Cerebellar nuclear complex (tissue), 1 donor: ENCODE results near the gene CCDC6.
A peak's percentile ranks its signal among the peaks of the same experiment; 100 is the strongest.
"Not testable (repeated sequence)": the region's sequence is repeated elsewhere in the genome, so short reads cannot be mapped to it uniquely, and the experiment has no call there.

Experiments
- DNase-seq, 2 experiments: peaks; one replicate each; lab custom pipeline; 2025; lab: John Stamatoyannopoulos, UW

The CCDC6 gene

DNA sequence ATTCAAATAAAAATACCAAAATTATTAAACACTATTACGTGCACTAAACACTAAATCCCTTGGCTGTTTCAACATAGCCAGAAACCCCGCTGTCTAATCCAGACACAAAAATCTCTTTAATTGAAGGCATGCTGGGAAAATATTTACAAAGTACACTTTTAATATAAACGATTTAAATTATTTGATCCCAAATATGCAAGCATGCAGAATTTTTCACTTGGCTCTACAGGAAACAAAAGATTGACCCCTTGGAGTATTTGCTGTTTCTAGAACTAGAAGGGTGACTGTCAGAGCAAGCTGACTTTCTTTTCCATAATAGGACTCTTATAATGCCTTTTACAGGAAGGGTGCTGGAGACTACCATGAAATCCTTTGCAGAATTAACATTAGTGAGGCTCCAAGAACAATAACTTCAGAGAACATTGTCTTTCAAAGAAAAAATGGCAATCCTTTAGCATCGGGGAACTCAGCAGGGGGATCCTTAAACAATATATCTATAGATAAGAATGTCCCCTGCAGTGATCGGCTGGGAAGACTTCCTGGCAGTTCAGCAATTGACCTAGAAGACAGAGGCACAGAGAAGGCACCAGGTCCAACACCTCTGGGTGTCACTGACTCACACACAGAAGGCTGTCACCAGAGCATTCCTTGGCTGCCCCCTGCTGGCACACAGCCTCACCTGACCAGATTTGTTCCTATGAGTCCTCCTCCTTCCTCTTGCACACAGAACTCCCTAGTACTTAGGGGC lies 97.3 kb downstream of the CCDC6 start:
- peak in 1 of 2 experiments; percentile 27 for DNase-seq

DNA sequence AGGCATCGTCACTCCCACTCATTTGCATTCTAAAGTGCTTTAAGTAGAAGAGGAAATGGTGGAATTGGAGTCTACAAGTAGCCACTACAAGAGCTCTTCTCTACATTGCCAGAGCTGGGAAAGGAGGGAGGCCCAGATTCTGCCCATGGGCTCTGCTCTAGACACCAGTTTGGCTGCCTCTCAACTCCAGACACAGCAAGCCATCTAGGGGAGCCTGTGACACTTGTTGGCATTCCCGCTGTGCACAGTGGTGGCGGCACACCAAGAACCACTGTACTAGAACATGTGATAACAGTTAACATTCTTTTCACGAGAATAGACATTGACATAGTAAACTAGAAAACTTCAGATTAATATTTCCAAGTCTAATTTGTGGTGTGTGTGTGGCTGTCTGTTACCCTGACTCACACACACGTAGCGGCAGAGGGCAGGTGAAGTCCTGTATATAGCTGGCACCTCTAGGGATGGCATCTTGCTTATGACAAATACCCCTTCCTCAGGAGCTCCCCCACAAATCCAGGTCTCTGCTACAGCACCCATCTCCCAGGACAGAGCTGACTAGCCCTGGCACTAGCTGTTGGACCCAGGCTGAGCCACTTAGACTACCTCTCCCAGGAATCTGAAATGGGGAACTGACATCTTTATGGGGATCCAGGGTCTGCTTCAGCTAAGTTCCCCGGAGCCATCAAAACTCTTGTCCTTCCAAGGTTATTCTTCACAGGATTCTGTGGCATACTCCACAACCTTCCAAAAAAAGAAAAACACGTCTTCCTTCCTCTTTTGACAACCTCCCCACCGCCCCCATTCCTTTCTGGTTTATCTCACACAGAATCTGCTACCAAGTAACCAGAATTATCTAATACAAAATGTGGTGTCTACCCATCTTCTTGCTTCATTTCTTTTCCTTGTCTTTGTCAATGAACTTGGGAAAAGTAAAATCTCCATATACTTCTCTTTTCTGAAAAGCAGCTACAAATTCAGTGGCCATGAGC lies 98.4 kb downstream of the CCDC6 start:
- no peak for DNase-seq

DNA sequence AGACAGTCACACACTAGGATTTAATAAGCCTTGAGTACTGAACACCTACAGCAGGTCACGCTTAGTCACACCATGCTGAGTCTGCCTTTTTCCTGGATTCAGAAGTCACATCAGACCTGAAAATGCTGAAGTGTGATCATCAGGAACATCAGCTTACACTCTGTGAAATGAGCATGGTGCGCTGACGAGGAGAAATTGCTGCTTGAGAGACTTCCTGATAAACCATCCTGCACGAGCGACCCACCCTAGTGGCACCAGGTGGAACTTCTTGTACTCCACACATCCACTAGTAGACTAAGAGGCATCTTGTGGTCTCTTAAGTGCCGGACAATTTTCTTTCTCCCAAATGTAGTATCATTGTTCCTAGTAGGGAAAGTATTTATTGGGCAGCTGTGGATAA lies 101.3 kb downstream of the CCDC6 start:
- DNase-seq = no peak

DNA sequence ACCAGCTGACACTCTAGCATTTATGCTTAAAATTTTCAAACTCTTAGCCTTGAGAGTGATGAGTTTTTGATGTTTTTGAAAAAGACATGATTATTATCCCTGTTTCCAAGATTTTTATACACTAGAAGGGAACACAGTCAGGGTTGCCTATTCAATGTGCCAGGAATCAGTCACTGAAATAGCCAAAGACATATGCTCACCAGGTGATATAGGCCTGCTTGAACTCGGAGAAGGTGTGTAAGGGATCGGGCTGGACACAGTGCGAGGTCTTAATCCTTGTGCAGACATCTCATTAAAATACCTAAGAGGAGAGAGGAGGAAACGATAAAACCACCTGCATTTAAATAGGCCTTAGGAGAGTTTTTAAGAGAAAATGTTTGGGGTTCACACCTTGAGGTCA lies 102.1 kb downstream of the CCDC6 start:
- DNase-seq = no peak

DNA sequence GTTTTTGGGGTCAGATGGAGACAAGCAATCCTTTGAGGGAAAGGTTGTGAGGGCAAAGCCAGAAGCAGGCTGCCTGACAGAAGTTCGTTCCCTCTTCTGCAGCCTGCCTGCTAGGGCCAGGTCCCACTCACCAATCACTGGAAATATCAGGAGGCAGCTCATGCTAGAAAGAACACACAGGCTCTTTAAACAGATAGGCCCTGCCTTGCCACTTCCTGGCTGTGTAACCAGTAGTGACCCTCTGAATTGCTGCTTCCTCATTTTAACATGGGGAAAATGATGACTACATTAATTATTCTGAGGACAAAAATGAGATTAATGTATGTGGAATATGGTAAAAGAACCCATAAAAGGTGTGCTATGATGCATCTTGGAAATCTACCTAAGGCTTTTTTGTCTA lies 102.6 kb downstream of the CCDC6 start:
- DNase-seq = no peak

DNA sequence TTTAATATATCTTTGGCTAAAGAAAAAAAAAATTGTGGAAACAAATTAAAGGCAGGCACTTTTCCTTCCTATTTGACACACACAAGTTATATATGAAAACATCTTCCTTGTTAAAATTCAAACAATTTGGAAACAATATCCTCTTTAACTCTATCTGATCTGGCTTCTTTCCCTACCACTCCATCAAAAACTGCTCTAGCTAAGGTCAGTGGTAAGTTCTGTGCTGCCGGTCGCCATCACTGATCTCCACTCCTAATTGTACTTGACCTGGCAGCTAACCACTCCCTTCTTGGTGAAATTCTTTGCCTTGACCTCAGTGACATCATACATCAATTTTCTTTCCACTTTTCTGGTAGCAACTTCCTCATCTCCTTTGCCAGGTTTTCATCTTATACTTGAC lies 105.2 kb downstream of the CCDC6 start:
- no peak for DNase-seq

DNA sequence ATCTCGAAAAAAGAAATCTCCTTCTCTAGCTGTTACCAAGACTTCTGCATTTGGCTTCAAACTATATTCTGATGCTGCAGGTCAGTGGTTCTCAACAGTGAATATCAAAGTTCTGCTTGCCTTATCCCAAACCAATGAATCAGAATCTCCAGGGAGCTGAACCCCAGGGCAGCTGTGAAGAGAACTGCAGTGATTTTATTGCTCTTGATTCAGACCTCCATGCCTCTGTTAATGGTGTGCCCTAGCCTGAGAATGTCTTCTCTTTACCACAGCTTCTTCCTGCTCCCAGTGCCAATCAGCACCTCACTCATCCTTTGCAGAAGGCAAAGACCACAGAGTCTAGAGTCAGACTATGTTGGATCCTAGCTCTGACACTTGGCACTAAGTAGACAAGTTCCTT lies 106.9 kb downstream of the CCDC6 start:
- DNase-seq = no peak

DNA sequence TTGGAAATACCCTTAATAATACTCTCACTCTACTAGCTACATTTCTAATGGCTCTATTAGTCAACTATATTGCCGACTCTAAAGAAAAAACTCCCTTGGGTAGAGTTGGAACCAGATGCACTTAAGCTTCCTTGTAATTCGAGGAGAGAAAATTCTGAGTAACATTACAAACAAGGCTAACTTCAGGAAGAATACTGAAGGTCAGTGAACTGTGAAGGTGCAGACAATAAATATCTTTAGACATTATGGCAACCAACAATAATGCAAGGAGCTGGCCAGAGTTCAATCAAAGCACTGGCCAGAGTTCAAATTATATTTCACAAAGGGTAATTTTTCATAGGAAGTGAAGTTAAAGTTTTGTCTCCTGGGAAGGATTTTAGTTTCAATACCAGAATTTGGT lies 112.4 kb downstream of the CCDC6 start:
- no peak for DNase-seq

DNA sequence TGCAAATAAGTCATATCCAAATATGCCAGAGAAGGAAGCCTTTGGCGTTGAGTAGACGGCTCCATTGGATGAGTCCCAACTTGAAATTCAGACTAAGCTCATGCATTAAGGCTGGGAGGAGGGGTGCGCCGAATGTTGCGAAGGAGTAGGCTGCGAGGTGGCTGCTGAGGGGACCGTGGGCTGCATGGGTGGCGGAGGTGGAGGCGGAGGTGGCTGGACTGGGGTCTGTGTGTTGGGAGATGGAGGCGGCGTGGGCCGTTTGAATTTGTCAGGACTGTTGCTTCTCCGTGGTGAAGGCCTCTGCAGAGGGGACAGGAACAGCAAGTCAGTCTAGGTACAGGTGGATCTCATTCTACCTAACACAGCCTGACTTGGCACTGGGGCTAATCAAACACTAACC lies 113.5 kb downstream of the CCDC6 start:
- DNase-seq = no peak

DNA sequence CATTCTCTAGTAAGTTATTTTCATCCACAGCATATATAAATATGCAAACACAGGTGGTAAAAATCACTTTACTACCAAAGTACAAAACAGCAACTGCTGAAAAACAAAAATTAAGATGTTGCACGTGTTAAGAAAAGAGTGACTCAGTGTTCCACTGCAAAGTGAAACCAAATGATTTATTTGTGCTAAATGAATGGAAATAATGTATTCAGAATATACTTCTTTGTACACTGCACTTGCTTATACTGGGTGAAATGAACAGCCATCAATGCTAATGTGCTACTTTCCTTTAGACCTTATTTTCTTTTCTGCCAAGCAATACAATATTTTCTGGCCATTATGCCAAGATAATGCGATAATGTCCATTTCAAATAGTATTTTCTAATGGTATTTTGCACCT lies 114.8 kb downstream of the CCDC6 start:
- no peak for DNase-seq

DNA sequence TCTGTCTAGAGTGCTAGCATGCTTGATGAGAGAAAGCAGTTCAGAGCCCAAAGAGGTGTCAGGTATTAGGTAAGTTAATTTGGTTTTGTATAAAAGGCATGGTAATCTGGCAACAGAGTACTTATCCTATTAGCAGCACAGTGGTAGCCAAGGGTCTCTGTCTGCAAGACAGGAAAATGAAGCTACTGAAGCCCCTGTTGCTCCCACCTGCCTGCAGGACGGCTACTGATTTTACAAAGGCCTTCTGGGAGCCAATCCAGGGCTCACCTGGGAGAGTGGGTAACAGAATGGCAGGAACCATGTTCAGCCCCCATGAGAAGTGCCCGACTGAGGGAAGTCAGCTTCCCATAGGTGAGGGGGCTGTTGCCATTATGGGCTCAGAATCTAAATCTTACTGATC lies 116.3 kb downstream of the CCDC6 start:
- DNase-seq = not testable (repeated sequence)

DNA sequence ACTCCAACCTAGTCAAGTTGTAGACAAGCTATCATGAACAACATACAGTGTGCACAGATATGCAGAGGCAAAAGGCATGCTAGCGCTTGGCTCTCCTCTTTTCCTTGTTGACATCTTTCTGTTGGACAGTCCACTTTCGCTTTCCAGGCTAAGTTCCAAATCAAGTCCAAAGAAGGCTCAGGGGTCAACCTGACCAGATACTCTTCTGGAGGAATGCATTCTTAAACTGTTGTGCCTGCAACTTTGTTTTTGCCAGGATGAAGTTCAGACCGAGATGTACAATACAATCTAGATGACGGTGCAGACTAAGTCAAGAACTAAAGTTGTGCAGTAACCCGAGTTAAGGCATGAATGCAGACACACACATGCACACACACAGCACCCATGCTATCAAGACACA lies 117.4 kb downstream of the CCDC6 start:
- not testable (repeated sequence) for DNase-seq

DNA sequence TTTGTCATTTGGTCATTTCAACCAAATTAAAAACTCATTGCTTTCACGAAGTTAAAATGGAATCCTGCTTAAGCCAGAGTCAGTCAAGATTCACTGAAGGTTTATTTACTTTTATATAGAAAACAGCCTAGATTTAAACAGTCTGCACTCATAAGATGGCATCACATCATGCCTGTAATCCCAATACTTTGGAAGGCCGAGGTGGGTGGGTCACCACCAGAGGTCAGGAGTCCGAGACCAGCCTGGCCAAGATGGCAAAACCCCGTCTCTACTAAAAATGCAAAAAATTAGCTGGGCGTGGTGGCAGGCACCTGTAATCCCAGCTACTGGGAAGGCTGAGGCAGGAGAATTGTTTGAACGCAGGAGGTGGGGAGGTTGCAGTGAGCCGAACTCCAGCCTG lies 119.3 kb downstream of the CCDC6 start:
- not testable (repeated sequence) for DNase-seq

DNA sequence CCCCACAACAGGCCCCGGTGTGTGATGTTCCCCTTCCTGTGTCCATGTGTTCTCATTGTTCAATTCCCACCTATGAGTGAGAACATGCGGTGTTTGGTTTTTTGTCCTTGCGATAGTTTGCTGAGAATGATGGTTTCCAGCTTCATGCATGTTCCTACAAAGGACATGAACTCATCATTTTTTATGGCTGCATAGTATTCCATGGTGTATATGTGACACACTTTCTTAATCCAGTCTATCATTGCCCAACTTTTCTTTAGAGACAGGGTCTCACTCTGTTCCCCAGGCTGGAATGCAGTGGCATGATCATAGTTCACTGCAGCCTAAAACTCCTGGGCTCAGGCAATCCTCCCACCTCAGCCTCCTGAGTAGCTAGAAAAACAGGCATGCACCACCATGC lies 120.9 kb downstream of the CCDC6 start:
- DNase-seq = not testable (repeated sequence)

DNA sequence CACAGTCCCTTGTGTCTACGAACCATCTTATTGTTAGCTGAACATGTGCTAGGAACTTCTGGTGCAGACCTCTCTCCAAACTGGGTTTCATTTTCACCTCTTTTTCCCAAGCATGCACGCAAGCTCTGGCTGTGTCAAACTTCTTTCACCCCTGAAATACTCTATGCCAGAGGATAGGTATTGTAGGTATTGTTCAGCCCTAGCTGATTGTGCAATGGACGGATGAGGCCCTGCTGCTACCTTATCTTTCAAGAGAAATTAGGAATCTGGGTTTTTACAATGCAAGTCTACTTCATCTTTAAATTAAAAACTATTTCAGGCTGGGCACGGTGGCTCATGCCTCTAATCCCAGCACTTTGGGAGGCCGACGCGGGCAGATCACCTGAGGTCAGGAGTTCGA lies 124.8 kb downstream of the CCDC6 start:
- DNase-seq = no peak

DNA sequence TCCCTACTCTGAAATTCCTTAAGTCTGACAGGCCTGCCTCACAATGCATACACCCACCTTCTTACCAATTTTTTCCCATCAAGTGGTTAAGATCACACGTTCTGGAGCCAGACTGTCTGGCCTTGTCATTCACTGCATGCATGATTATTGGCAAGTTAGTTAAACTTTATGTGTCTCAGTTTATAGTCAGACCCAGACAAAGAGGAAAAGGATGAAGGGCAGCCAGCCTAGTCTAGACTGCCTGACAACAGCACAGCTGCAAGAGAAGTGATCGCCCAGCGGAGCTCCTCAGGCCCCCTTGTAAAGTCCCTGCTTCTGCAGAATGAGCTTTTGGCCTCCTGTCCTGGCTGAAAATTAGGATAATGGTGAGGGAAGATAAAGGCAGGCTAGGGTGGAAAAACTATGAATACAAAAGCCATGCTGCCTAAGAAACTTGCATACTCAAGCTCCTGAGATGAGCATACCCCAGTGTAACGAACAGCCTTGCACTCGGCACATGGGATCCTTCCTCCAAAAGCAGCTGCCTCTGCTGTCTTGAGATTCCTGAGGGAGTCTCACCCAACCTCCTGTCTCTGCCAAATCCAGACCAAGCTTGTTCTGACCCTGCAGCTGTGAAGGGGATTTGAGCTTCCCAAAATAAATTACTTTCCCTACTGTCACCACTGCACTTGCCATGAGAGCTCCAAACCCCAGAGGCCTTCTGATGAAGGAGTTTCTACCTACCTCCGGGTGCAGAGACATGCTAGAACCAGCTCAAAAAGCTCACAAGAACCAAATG lies 126.4 kb downstream of the CCDC6 start:
- no peak for DNase-seq

DNA sequence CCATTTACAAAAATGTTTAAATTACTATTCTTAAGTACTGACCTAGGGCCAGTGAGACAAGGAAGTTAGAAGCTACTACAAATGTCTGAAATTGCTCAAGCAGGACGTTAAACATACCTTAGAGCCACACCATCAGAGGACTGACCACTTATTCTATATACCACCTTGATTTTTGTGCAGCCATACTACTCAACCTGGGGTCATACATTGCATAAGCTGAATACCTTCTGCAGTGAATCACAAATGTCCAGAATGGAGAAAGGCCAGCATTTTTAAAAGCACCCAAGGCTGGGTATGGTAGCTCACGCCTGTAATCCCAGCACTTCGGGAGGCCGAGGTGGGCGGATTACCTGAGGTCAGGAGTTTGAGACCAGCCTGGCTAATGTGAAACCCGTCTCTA lies 131.9 kb downstream of the CCDC6 start:
- DNase-seq = no peak

DNA sequence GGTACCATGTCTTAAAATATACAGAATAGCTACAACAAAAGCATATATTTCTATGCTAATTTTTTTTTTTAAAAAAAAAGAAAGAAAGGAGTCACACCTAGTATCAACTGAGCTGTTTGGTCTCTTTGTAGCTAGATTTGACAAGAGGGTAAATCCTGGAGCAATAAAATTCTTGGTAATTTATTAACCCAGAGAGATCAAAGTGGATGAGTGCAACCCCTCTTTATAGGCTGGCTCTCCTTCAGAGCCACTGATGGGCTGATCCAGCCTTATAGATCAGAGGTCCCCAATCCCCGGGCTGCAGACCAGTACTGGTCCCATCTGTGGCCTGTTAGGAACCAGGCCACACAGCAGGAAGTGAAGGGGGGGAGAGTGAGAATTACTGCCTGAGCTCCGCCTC lies 133.3 kb downstream of the CCDC6 start:
- DNase-seq = no peak

DNA sequence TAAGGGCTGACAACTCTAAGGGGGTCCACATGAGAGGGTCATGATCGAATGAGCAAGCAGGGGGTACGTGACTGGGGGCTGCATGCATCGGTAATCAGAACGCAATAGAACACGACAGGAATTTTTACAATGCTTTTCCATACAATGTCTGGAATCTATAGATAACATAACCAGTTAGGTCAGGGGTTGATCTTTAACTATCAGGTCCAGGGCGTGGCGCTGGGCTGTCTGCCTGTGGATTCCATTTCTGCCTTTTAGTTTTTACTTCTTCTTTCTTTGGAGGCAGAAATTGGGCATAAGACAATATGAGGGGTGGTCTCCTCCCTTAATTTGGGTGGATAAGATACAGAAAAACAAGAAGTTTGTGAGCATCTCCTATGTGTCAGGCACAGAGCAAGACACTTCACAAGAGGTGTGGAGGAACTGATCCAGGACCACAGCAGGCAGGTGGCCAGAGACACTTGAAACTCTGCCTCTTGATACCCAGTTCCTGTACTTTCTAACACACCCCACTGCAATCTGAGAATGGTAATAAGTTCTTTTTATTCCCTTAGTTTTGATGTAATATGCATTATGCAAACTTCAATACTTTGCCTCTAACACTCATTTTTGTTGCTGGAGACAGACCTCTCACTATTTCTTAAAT lies 135.1 kb downstream of the CCDC6 start:
- DNase-seq = no peak

DNA sequence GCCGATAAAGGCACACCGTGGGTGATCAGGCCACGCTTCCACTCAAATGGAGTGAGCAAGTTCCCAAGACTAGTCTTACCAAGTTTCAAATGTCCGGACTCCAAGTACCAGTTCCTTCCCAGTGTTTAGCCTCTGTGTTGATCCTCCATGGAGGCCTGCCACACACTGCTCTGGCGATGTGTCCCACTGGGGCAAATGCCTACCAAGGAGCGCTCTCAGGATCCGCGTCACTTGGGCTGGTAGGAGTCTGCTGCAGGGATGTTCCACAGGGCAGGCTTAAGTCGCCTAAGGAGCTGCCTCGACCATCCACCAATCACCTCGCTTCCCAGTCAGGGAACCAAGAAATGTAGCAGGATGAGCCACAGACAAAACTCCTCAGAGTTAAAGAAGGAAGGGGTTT lies 135.7 kb downstream of the CCDC6 start:
- DNase-seq = no peak

DNA sequence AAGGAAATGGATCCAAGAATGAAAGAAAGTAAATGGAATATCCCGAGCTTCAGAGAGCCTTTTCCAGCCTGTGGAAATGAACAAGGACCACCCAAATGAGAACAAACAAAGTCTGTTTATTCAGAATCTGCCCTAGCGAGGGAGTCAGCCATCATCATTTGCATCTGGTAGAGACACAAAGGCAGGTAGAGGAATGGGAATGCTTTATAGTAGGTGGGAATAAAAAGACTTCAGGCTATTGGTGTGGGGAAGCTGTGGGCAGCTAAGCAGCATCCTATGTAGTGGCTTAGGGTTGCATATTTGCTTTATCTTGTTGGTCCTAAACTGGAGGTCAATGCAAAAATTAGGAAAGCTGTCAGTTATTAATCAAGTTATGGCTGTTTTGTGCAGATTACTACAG lies 143.9 kb downstream of the CCDC6 start:
- DNase-seq = no peak

DNA sequence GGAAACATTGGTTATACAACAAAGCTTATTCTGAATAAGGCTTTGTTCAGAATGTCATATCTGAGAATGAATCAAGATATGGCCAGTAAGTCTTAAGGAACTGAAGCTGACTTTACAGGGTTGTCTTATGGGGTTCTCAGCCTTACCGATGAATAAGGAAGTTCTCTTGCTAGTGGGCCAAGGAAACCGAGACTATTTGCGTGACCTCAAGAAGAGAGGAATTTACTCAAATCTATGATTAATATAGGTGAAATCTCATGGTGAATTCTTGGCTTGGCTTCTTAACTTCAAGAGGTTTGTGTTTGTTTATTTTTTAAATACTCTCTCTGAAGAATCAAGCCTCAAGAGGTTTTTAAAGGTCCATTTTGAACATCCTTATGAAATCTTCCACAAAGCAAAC lies 148.4 kb downstream of the CCDC6 start:
- DNase-seq = no peak
